A549 (cell line): Measurements from ENCODE around the gene GALNT5.

Source experiments
- BHLHE40 ChIP-seq: IDR thresholded peaks from 2 replicates; pipeline ENCODE4 v1.6.1; 2012; ENCODE audit warnings: low read depth, low read length, inconsistent platforms
- CBX8 ChIP-seq: fragments of 200-600 bp; sonication (generic); IDR thresholded peaks from 2 replicates; pipeline ENCODE4 v1.6.1; 2016
- CHD2 ChIP-seq: fragments of 150-350 bp; IDR thresholded peaks from 2 replicates; pipeline ENCODE4 v1.6.1; 2014; ENCODE audit warnings: low read length; ENCODE audit not compliant: partially characterized antibody
- CTCF ChIP-seq: fragments of >200 bp; sonication (Bioruptor Twin); formaldehyde crosslinking; IDR thresholded peaks from 3 replicates; pipeline ENCODE4 v1.5.1; 2016
- GATA3 ChIP-seq: IDR thresholded peaks from 2 replicates; pipeline ENCODE4 v1.6.1; 2012; ENCODE audit warnings: borderline replicate concordance
- HMGXB4 ChIP-seq: fragments of 250-450 bp; sonication (Bioruptor Pico); IDR thresholded peaks from 2 replicates; pipeline ENCODE4 v1.5.0; 2021; ENCODE audit warnings: mild to moderate bottlenecking, moderate library complexity, borderline replicate concordance
- JUNB ChIP-seq: fragments of >200 bp; sonication (Bioruptor Twin); formaldehyde crosslinking; IDR thresholded peaks from 2 replicates; pipeline ENCODE4 v1.6.1; 2016
- KDM5A ChIP-seq: fragments of 200-600 bp; sonication (generic); IDR thresholded peaks from 2 replicates; pipeline ENCODE4 v1.6.1; 2016; ENCODE audit warnings: antibody characterized with exemption, mild to moderate bottlenecking
- MAX ChIP-seq: IDR thresholded peaks from 2 replicates; pipeline ENCODE4 v1.6.1; 2012
- MAZ ChIP-seq: fragments of 150-350 bp; IDR thresholded peaks from 2 replicates; pipeline ENCODE4 v1.6.1; 2014; ENCODE audit warnings: antibody characterized with exemption, low read depth, low read length, borderline replicate concordance
- POLR2A ChIP-seq: IDR thresholded peaks from 2 replicates; pipeline ENCODE4 v1.6.1; 2012; ENCODE audit warnings: mild to moderate bottlenecking, low read length
- REST ChIP-seq: fragments of 200-600 bp; sonication (generic); IDR thresholded peaks from 2 replicates; pipeline ENCODE4 v1.6.1; 2016; ENCODE audit warnings: antibody characterized with exemption, mild to moderate bottlenecking, moderate library complexity
- SREBF2 ChIP-seq: fragments of 450-650 bp; IDR thresholded peaks from 2 replicates; pipeline ENCODE4 v1.6.1; 2014; ENCODE audit warnings: mild to moderate bottlenecking, moderate library complexity
- TP53 ChIP-seq: fragments of 250-450 bp; sonication (Bioruptor Pico); IDR thresholded peaks from 2 replicates; pipeline ENCODE4 v1.5.0; 2021; ENCODE audit warnings: mild to moderate bottlenecking, moderate library complexity

- TF ChIP-seq CTCF (no peak), SREBF2 (no peak), HMGXB4 (CRISPR knock-in tag) (no peak), POLR2A (no peak), TP53 (CRISPR knock-in tag) (no peak), BHLHE40 (no peak), MAX (no peak), KDM5A (no peak), GATA3 (no peak), CBX8 (no peak), JUNB (no peak), MAZ (no peak), REST (no peak), CHD2 (no peak)
Measured at GRCh38 chr2:157359628-157360027, 102.1 kb downstream of the GALNT5 start.
